CD1c-positive myeloid dendritic cell (primary cell): ENCODE results near the gene C1QTNF1.
"Not testable (repeated sequence)": the region's sequence is repeated elsewhere in the genome, so short reads cannot be mapped to it uniquely, and the experiment has no call there.

ENCODE experiments used
- DNase-seq: peaks from one replicate; pipeline ENCODE4 v3.0.0-alpha.2; 2016; ENCODE audit errors: extremely low spot score

Gene C1QTNF1

DNA sequence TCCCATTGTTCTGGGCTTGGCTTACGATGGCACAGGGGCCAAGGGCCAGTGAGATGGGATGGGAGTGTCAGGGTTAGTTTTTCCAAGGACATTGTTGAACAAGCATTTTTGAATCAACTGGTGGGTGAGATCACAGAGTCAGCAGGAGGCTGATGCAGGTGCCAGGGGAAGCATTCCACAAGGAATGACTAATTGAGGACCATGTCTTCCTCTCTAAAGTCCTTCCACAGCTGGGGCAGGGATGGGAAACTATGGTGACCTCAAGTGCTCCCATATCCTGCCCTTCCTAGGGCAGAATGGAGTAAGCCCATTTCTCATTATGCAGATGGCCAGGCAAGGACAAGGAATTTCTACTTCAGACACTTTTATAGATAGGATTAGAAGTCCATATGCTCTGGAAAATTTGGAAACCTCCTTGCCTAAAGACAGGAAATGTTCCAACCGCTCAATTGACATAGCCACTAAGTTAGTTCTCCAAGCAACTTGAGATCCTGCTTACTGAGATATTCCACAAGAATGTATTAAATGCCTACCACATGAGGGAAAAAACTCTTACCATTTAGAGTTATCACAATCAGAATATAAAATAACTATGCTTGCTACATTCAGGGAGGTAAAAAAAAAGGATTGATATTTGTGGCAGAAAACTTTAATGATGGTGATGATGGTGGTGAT is 29.4 kb downstream of the C1QTNF1 start:
- DNase-seq, result no peak

DNA sequence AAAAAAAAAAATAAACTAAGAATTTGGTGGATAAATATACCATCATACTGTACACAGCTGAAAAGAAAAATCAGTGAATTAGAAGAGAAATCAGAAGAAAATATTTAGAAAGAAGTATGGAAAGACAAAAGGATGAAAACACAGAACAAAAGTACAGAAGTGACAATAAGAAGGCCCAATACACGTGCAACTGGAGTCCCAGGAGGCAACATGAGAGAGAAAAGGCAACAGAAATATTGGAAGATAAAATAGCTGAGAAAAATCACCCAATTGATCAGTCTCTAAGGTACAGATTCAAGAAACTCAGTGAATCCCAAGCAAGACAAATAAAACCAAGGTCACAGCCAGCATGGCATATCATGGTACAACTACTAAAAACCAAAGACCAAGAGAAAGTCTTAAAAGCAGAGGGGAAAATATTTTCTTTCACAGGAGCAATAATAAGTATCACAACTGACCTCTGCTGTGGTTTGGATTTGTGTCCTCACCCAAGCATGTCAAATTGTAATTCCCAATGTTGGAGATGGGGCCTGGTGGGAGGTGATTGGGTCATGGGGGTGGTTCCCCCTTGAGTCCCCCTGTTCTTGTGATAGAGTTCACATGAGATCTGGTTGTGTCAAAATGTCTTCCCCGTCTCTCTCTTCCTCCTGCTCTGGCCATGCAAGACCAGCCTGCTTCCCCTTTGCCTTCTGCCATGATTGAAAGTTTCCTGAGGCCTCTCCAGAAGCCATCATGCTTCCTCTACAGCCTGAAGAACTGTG is 30.4 kb downstream of the C1QTNF1 start:
- DNase-seq, result no peak

DNA sequence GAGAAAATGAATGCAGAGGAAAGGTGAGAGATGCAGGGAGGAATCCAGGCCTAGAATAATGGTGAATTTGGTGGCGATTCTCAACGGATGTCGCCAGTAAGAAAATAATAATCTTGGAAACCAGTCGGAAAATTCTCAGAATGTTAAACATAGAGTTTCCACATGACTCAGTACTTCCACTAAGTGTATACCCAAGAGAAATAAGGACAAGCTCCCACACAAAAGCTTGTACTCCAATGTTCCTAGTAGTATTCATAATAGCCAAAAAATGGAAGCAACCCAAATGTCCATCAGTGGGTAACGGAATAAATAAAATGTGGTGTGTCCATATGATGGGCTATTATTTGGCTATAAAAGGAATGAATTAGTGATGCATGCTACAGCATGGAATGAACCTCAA is 31.2 kb downstream of the C1QTNF1 start:
- no peak for DNase-seq

DNA sequence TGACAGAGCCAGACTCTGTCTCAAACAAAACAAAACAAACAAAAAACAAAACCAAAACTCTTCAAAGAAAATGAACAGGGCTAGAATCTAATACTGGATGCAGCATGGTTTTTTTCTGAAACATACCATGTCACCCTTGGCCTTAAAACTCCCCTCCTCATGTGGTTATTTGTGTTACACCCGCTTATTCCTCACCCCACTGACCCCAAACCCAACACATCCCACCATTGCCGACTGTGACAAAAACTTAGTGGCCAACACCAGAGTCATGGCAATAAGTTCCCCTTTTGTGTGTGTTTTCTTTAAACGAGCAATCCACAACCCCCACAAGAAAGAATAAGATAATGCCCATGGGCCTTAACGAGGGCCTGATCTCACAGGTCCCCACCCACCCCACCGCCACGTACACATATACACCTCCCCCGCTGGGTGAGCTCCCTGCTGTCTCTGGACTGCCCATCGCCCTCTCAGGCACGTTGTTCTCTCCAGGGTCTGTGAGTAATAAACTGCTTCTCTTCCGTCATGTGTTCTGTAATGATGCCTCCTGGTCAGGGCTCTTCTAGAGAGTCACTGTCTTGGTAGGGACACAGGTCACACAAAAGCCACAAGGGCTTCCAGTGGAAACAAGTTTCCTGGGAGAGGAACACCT is 33.9 kb downstream of the C1QTNF1 start:
- peak; percentile 35 for DNase-seq

DNA sequence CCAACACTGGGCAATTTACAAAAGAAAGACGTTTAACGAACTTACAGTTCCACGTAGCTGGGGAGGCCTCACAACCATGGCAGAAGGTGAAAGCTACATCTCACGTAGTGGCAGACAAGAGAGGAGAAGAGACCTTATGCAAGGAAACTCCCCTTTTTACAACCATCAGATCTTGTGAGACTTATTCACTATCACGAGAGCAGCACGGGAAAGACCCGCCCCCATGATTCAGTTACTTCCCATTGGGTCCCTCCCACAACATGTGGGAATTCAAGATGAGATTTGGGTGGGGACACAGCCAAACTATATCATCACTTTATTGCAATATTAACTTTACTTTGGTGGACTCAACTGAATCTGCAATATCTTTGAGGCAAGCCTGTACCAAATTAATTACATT is 38.7 kb downstream of the C1QTNF1 start:
- DNase-seq, result peak; percentile 28

DNA sequence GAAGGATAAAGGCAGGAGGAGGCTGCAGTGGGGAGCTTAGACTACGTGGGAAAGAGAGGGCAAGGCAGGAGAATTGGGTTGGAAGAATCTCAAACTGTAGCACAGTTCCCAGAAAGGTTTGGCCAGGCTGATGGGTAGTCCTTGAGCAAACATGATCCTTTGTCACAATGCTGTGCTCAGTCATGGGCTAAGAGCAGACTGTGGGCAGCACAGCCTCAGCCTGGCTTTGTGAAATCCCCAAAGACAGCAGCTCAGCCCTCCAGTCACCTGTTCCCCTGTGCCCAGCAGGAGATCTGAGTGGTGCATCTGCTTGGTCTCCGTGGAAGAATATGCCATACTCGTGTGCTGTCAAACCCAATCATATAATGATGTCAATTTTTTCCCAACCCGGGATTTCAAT is 40.1 kb downstream of the C1QTNF1 start:
- no peak for DNase-seq

DNA sequence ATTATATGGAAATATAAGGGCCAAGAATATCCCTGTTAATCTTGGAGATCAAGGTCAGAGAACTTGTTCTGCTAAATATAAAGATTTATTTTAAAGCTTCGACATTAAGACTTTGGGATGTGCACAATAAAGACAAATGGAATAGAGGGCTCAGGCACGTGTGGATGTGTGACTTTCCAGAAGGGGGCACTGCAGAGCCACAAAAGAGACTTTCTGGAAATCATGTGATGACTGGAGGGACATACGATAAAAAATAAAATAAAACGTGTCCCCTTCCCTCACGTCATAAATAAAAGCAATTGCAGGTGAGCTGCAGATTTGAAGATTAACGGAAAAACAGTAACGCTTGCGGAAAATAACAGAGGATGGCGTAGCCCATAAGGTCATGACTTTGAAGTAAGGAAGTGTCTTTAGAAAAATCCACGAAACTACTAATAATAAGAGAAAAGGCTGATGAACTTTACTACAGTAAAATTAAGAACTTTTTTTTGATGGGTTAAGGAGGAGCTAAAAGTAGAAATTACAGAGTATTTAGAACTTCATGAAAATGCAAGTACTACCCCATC is 41.2 kb downstream of the C1QTNF1 start:
- DNase-seq, result peak; percentile 76

DNA sequence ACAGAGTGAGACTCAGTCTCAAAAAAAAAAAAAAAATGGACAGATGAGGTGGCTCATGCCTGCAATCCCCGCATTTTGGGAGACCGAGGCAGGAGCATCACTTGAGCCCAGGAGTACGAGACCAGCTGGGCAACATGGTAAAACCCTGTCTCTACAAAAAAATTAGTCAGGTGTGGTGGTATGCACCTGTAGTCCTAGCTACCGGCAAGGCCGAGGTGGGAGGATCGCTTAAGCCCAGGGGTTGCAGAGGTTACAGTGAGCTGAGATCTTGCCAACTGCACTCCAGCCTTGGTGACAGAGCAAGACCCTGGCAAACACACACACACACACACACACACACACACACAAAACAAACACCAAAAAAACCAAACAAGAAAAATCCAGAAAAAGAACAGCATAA is 43.0 kb downstream of the C1QTNF1 start:
- DNase-seq, result no peak

DNA sequence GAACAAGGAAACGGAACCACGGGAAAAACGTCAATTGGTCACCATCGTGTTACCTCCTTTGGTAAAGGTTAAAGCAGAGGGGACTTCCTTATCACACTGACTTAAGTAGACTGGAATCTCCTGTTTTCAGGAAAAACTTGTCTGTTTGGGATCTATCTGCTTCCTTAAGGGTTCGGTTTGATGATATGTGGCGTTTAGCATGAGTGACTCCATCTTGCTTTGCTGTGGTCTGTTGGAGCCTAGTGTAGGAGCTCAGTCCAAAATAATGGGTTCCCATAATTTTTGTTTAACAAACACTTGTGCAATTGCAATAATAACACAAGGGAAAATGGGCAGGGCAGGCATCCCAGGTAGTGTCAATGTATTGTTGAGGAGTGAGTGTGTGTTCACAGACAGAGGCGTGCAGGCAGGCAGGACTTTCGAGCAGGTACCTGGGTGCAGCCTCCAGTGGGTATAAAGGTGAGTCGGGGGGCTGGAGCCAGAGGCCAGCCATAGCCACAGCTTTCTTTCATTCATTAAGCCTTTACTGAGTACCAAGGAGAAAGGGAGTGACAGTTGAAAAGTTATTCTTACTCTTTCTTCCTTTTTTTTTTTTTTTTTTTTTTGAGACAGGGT is 46.4 kb downstream of the C1QTNF1 start:
- DNase-seq, result no peak

DNA sequence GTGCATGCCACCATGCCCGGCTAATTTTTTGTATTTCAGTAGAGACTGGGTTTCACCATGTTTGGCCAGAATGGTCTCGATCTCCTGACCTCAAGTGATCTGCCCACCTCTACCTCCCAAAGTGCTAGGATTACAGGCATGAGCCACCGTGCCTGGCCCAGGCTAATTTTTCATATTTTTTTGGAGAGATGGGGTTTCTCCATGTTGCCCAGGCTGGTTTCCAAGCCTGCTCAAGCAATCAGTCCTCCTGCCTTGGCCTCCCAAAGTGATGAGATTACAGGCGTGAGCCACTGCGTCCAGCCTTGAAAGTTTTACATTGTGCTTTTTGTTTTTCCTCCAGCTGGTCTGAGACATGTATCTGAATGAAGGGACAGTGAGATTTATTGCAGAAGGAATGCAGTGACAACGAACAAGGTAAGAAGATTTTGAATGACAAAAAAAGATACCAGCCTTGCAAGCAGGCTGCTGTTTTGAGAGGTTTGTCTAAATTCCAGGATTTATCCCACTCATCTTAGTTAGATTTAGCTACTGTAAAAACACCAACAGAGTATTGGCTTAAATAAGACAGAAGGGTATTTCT is 47.3 kb downstream of the C1QTNF1 start:
- no peak for DNase-seq

DNA sequence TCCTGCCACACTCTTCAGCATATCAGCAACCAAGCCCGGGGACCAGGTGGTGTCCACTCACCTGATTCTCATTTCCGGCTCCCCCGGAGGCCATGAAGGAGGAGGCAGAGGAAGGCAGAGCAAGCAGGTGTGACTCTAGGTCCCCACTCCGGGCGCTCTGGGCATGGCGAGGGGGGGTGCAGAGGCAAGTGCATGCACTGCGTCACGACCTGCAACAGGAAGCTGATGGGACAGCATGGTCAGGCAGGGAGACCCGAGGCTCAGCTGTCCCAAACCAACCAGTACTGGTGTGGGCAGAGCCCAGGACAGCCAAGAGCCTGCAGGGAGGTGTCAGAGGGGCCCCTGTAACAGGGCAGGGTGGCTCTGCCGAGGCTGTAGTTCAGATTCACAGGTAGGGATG is 48.6 kb downstream of the C1QTNF1 start:
- DNase-seq, result no peak

DNA sequence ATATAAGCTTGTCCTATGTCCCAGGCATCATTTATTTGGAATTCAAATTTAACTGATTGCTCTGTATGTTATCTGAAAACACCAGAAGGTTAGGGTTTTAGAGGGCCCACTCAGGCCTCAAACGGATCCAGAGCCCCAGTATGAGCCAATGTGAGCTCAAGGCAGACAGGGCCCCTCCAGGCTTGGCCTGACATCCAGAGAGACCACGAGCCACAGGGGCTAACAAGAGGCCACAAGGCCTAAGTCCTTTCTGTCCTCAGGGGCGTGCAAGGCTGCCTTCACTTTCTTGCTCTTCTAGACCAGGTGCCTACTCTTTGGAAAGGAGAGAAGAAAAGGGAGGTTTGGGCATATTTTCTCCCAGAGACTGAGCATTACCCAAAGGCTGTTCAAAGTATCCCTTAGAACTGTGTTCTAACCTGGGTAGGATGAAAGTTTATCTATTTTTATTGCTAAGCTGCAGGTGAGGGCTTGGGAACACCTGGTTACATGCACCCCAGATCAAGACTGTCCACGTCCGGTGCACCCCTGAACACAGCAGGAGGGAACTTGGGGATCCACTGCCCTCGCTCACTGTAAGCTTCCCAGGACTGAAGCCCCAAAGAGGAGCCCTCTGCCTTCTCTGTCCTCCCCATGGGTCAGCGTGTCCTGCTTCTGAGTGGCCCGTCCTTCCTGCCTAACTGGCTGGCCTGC is 49.2 kb downstream of the C1QTNF1 start:
- DNase-seq, result no peak

DNA sequence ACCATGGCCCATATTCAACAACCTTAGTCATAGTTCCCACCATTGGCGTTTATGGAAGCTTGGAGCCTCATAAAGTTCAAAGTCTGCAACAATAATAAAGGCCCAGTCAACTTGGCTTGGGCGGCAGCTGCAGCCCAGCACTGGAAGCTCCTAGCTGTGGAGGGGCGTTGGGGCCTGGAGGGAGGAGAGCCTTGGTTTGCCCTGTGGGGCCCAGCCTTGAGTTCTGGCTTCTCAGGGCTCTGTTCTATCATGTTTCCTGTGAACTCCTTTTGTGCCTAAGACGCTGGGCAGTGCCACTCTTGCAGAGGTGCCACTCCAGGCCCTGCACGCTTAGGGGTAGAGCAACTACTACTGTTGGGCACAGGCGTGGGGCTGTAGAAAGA is 49.7 kb downstream of the C1QTNF1 start:
- DNase-seq, result no peak

DNA sequence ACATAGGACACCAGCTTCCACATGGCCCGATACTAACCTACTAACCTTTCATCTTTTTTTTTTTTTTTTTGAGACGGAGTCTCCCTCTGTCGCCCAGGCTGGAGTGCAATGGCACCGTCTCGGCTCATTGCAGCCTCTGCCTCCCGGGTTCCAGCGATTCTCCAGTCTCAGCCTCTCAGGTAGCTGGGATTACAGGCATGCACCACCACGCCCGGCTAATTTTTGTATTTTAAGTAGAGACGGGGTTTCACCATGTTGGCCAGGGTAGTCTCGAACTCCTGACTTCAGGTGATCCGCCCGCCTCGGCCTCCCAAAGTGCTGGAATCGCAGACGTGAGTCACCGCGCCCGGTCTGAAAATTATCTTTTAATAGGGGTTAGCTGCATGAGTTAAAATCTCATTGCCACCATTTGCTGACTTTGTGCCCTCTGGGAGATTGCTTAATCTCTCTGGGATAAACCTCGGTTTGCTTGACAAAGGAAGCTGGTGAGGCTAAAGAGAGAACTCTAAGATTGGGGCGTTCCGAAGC is 50.2 kb downstream of the C1QTNF1 start:
- not testable (repeated sequence) for DNase-seq

DNA sequence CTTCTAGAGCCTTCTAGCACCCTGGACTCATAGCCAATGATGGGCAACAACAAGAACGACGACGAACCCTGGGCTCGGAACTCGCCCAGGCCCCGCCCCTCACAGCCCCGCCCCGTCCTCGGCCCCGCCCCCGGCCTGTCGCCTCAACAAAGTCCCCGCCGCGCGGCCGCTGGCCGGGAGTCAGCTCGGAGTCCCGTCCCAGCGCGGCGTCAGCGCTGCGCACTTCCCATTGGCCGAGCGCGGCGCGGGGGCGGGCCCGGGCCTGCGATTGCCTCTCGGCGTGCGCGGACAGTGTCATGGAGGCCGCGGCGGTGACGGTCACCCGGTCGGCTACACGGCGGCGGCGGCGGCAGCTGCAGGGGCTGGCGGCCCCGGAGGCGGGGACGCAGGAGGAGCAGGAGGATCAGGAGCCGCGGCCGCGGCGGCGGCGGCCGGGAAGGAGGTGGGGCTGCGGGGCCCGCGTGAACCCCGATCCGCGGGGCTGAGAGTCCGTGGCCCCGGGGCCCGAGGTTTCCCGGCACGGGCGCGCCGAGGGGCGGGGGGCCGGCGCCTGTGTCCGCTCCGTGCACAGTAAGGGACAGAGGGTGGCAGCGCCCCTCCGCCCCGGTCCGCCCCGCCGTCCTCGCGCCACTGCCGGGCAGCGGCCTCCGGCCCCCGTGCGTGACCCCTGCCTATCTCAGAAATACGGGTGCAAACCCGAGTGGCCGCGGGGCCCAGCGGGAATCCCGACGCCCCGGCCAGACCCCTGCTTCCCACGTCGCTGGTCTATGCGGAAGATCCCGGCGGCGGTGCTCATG is 50.9 kb downstream of the C1QTNF1 start, which contains the start of gene ENGASE:
ENGASE (plus strand) TSS at position 176 of the 797 bp plus-strand sequence; CDS start at position 297, 121 bp downstream.
- peak; percentile 99 for DNase-seq

DNA sequence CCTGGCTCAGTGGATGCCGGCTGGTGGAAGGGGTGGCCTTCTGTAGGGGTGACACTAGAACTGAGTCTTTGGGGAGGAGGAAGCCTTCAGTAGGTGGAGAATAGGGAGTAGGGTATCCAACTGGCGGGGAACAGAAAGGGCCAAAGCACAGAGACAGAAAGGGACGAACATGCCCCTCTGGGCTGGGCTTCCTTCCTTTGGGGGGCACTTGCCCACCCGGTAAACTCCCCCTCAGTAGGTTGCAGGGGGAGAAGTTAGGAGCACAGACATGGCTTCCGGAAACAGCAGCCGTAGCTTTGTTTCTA is 51.4 kb downstream of the C1QTNF1 start:
- DNase-seq, result no peak

DNA sequence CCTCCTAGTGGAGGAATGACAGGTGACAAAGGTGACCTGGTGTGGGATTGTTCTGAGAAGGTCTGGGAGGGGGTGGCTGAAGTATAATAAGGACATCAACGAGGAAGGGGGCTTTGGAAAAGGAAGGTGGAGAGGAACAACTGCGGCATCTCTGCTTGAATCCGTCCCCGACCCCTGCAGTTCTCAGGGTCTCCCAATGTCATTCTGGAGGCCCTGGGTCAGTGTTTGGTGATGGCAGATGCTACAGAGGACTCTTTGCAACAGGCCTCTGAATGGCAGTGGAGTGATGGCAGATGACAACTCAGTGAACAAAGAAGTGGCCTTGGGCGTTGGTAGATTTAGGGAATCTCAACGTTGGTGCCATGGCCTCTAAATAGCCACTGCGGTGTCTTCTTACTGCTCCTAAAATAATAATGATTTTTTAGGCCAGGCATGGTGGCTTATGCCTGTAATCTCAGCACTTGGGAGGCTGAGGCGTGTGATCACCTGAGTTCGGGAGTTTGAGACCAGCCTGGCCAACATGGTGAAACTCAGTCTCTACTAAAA is 52.0 kb downstream of the C1QTNF1 start:
- no peak for DNase-seq

DNA sequence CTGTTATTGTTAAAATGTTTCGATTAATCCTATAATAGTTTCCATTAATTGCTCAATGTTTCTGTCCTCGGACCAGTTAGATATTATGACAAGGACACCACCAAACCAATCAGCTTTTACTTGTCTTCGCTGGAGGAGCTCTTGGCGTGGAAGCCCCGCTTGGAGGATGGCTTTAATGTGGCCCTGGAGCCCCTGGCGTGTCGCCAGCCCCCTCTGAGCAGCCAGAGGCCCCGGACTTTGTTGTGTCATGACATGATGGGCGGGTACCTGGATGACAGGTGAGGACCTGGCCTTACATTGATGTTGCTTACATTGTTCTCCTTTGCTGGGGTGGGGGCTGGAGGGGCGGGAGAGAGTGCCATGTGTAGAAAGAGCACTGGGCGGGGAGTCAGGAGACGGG is 53.6 kb downstream of the C1QTNF1 start:
- no peak for DNase-seq

DNA sequence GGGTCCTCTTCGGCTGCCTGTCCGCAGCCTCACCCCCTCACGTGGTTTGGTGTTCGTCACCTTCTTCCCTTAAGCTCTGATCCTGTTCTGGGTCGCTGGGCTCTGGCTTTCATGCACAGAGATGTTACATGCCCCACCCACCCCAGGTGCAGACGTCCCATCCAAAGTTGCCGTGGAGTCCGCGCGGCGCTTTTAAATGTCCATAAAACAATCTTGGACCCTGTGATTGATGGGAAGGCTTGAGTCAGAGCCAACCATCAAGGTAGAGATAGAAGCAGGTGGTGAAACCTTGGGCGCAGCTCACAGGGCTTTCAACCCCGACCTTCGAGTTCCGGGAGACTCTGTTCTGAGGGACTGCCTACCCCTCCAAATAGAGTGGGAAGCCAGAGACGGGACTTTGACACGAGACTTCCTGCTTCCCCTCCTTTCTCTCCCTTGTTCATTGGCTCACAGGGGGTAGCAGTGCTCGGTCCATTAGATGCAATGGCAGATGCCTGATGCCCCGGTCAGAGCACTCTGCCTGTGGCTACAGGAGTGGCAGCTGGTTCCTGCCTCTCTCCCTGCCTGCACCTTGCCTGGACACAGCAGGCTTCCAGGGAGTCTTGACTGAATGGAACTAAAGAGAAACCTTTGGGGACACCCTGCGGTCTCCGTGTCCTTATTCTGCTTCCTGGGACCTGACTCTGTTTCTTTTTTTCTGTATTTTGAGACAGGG is 54.7 kb downstream of the C1QTNF1 start:
- no peak for DNase-seq
